Caco-2 (cell line): ENCODE measurements around the gene RASGRP1. TPM values are rescaled to one million over a fixed set of nuclear protein-coding genes. Genes with fewer than 3 reads are reported as not detected.

Experiments
- BruUV-seq: library from RNA; stranded (reverse); fragments of 400-500 nt; replicated peaks from 2 replicates; lab custom pipeline; 2021; lab: Mats Ljungman, UMichigan
- CTCF ChIA-PET: fragments of 300-600 bp; sonication (Branson Sonifier 250); formaldehyde crosslinking; loops from one replicate; lab custom pipeline; 2022; ENCODE audit warnings: antibody characterized with exemption; lab: Charles Lee
- POLR2A ChIA-PET: fragments of 300-600 bp; sonication (Branson Sonifier 250); formaldehyde crosslinking; loops from one replicate; lab custom pipeline; 2022; ENCODE audit warnings: antibody characterized with exemption; lab: Charles Lee
- DNase-seq, 2 experiments: peaks; one replicate each; pipeline versions ENCODE4 v3.0.0 to v3.0.0-alpha.2; 2020 to 2022
- H3K27me3 ChIP-seq: replicated peaks from 2 replicates; pipeline ENCODE4 v1.6.0; 2011; ENCODE audit warnings: low read length; ENCODE audit not compliant: control insufficient read depth, insufficient read depth
- H3K36me3 ChIP-seq: 2 replicates; pipeline ENCODE4 v1.5.1; 2011; ENCODE audit warnings: low read length; ENCODE audit not compliant: control insufficient read depth, insufficient read depth
- H3K4me1 ChIP-seq: fragments of 250-450 bp; sonication (Bioruptor Pico); 2 replicates; pipeline ENCODE4 v1.5.1; 2020; ENCODE audit warnings: mild to moderate bottlenecking
- H3K4me3 ChIP-seq: 2 replicates; pipeline ENCODE4 v1.5.1; 2011; ENCODE audit warnings: low read depth, mild to moderate bottlenecking, control low read depth, low read length
- H3K9me3 ChIP-seq: fragments of 250-450 bp; sonication (Bioruptor Pico); 2 replicates; pipeline ENCODE4 v1.5.1; 2020; ENCODE audit warnings: mild to moderate bottlenecking, moderate library complexity
- H3K27ac Mint-ChIP-seq: one replicate; pipeline ENCODE4 v1.8.0; 2022; ENCODE audit warnings: mixed read lengths; ENCODE audit not compliant: unreplicated experiment
- H3K27me3 Mint-ChIP-seq: one replicate; pipeline ENCODE4 v1.8.0; 2022; ENCODE audit warnings: mixed read lengths; ENCODE audit not compliant: insufficient read depth, unreplicated experiment
- H3K36me3 Mint-ChIP-seq: one replicate; pipeline ENCODE4 v1.8.0; 2022; ENCODE audit warnings: mild to moderate bottlenecking, mixed read lengths; ENCODE audit not compliant: insufficient read depth, unreplicated experiment
- H3K4me1 Mint-ChIP-seq: one replicate; pipeline ENCODE4 v1.8.0; 2022; ENCODE audit warnings: low read depth, mixed read lengths; ENCODE audit not compliant: unreplicated experiment
- H3K4me3 Mint-ChIP-seq: one replicate; pipeline ENCODE4 v1.8.0; 2022; ENCODE audit warnings: mild to moderate bottlenecking, moderate library complexity, mixed read lengths; ENCODE audit not compliant: unreplicated experiment
- H3K9me3 Mint-ChIP-seq: one replicate; pipeline ENCODE4 v1.8.0; 2022; ENCODE audit warnings: mixed read lengths; ENCODE audit not compliant: unreplicated experiment
- intact Hi-C: fragments of 100-400 bp; cut with micrococcal nuclease; formaldehyde crosslinking; loops from one replicate; pipeline ENCODE4 v1.10.0; 2022; ENCODE audit not compliant: unreplicated experiment
- total RNA-seq: library from RNA; stranded (reverse); gene quantifications from 2 replicates; pipeline ENCODE4 v1.2.3, GENCODE V29; 2022
- TF ChIP-seq, protein P1 (sequence below), 2 experiments: fragments of 200-600 bp in 1 of 2; IDR thresholded peaks; 1 replicate in 1 of 2; 2 replicates in 1 of 2; pipeline versions ENCODE4 v1.5.1 to v1.8.0; 2011 to 2022; ENCODE audit warnings: antibody characterized with exemption in 1 of 2, control low read depth in 1 of 2, inconsistent platforms in 1 of 2, low read depth in 1 of 2, low read length in 1 of 2, mild to moderate bottlenecking in 1 of 2, moderate library complexity in 1 of 2; ENCODE audit not compliant: insufficient read depth in 1 of 2, severe bottlenecking in 1 of 2, unreplicated experiment in 1 of 2

Gene RASGRP1
- total RNA-seq, 1 experiment from 2014 or later: 7.3 TPM

- Histone ChIP-seq H3K4me3 (peak overlapping the region; percentile 73), H3K36me3 (no peaks in the 10 kb centered on the region), H3K4me1 (peaks cover 19% of the 10 kb centered on the region; the same call in 1 of the 2 replicates), H3K27me3 (no peaks in the 10 kb centered on the region), H3K9me3 (no peaks in the 10 kb centered on the region)
- peak overlapping the region; percentile 93 for H3K27ac Mint-ChIP-seq
- no peaks in the 10 kb centered on the region for H3K27me3 Mint-ChIP-seq
- ChIA-PET POLR2A (interaction anchor here (0.6 to 2.5 kb wide), 3 partner anchors 14 to 418 kb away, joined by 5 to 38 read pairs (median 7); no protein-coding TSS in a partner anchor), CTCF (interaction anchor here (0.7 to 2.6 kb wide), 5 partner anchors 14 to 245 kb away, joined by 3 to 33 read pairs (median 7); no protein-coding TSS in a partner anchor)
- H3K4me3 Mint-ChIP-seq: peak overlapping the region; percentile 76
- intact Hi-C loops: loop anchor here (1.0 kb wide), 1 partner anchor 14 kb away; no protein-coding TSS in a partner anchor
- no peaks in the 10 kb centered on the region for H3K4me1 Mint-ChIP-seq
- TF ChIP-seq, protein P1, sequence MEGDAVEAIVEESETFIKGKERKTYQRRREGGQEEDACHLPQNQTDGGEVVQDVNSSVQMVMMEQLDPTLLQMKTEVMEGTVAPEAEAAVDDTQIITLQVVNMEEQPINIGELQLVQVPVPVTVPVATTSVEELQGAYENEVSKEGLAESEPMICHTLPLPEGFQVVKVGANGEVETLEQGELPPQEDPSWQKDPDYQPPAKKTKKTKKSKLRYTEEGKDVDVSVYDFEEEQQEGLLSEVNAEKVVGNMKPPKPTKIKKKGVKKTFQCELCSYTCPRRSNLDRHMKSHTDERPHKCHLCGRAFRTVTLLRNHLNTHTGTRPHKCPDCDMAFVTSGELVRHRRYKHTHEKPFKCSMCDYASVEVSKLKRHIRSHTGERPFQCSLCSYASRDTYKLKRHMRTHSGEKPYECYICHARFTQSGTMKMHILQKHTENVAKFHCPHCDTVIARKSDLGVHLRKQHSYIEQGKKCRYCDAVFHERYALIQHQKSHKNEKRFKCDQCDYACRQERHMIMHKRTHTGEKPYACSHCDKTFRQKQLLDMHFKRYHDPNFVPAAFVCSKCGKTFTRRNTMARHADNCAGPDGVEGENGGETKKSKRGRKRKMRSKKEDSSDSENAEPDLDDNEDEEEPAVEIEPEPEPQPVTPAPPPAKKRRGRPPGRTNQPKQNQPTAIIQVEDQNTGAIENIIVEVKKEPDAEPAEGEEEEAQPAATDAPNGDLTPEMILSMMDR (IDR thresholded peaks at IDR 0.05; ENCODE audit: insufficient read depth in 1 of 2, low read depth in 1 of 2, low read length in 1 of 2, severe bottlenecking in 1 of 2, unreplicated experiment in 1 of 2): no peak
- BruUV-seq: no TSS peak
- H3K9me3 Mint-ChIP-seq: no peaks in the 10 kb centered on the region
- H3K36me3 Mint-ChIP-seq: peaks cover 10% of the 10 kb centered on the region
- DNase-seq: no peak
These were observed 109.9 kb downstream of the RASGRP1 start for GRCh38 chr15:38454696-38455090.

- Mint-ChIP-seq H3K4me3 (peak within 1 kb of the TSS; percentile 76), H3K4me1 (no peaks in the 10 kb centered on the region), H3K36me3 (peaks cover 8% of the 10 kb centered on the region), H3K9me3 (no peaks in the 10 kb centered on the region), H3K27me3 (no peaks in the 10 kb centered on the region), H3K27ac (peak within 1 kb of the TSS; percentile 93)
- Histone ChIP-seq H3K27me3 (no peaks in the 10 kb centered on the region), H3K4me3 (peak within 1 kb of the TSS; percentile 73), H3K36me3 (no peaks in the 10 kb centered on the region), H3K4me1 (peaks cover 19% of the 10 kb centered on the region; the same call in 1 of the 2 replicates), H3K9me3 (no peaks in the 10 kb centered on the region)
- TF ChIP-seq, protein P1 (IDR thresholded peaks at IDR 0.05; ENCODE audit: insufficient read depth in 1 of 2, low read depth in 1 of 2, low read length in 1 of 2, severe bottlenecking in 1 of 2, unreplicated experiment in 1 of 2): peak in 1 of 2 experiments; percentile 1
- BruUV-seq: TSS peak; percentile 79
- ChIA-PET CTCF (interaction anchor here (0.6 to 2.6 kb wide), 6 partner anchors 14 to 357 kb away, joined by 3 to 33 read pairs (median 6); no protein-coding TSS in a partner anchor), POLR2A (interaction anchor here (0.5 to 2.5 kb wide), 4 partner anchors 13 to 419 kb away, joined by 3 to 38 read pairs (median 6); no protein-coding TSS in a partner anchor)
- peak; percentile 90 to 95 for DNase-seq
- intact Hi-C loops: loop anchor here (1.0 kb wide), 1 partner anchor 14 kb away; no protein-coding TSS in a partner anchor
These were observed 110.5 kb downstream of the RASGRP1 start, which contains the start of gene FAM98B for GRCh38 chr15:38453971-38454695. FAM98B (plus strand) TSS chr15:38454127; CDS start chr15:38454162, 35 bp downstream.

GRCh38 chr15:38441130-38441519 is 123.5 kb downstream of the RASGRP1 start:
- no TSS peak for BruUV-seq
- peak overlapping the region; percentile 60 for H3K27ac Mint-ChIP-seq
- POLR2A ChIA-PET: interaction anchor here (3.3 kb wide), 1 partner anchor 14 kb away, joined by 38 read pairs; the partner anchor contains the start of gene FAM98B
- Histone ChIP-seq H3K9me3 (peaks cover 4% of the 10 kb centered on the region; the same call in 1 of the 2 replicates), H3K36me3 (no peaks in the 10 kb centered on the region), H3K27me3 (no peaks in the 10 kb centered on the region), H3K4me3 (no peak overlapping the region), H3K4me1 (peaks cover 42% of the 10 kb centered on the region)
- H3K4me3 Mint-ChIP-seq: no peak overlapping the region
- TF ChIP-seq, protein P1 (IDR thresholded peaks at IDR 0.05; ENCODE audit: insufficient read depth in 1 of 2, low read depth in 1 of 2, low read length in 1 of 2, severe bottlenecking in 1 of 2, unreplicated experiment in 1 of 2): no peak
- H3K9me3 Mint-ChIP-seq: no peaks in the 10 kb centered on the region
- H3K4me1 Mint-ChIP-seq: peaks cover 34% of the 10 kb centered on the region
- DNase-seq: no peak
- CTCF ChIA-PET: interaction anchor here (0.7 to 2.0 kb wide), 4 partner anchors 12 to 259 kb away, joined by 3 to 33 read pairs (median 14); partner anchors contain the start of gene FAM98B
- no peaks in the 10 kb centered on the region for H3K27me3 Mint-ChIP-seq
- H3K36me3 Mint-ChIP-seq: peaks cover 27% of the 10 kb centered on the region
- intact Hi-C loops: loop anchor here (2.0 kb wide), 1 partner anchor 124 kb away; the partner anchor contains the start of gene RASGRP1
